ENCODE results near the gene TMEM196. TPM values are rescaled to one million over a fixed set of nuclear protein-coding genes. Genes with fewer than 3 reads are reported as not detected.

Gene TMEM196
- total RNA-seq, 4 donors from 2014 or later: 3.4 TPM; not detected in 3

- H3K36me3 ChIP-seq: no peaks in the 10 kb centered on the region
- DNase-seq: no peak
- no peaks in the 10 kb centered on the region for H3K9me3 ChIP-seq
- H3K27me3 ChIP-seq: no peaks in the 10 kb centered on the region
- WGBS, 2 donors (ENCODE audit: low coverage in 1 of 2): 50 to 59% methylated on average over 1 of the region's 1 CpG
- in situ Hi-C loops (cut with MboI; ENCODE audit: low pct_ligation_motif_present in 1 of 4, low pct_unique_long_range_greater_than_20kb in 1 of 4, low sequenced_read_pairs in 3 of 4): no loop called here
- TF ChIP-seq POLR2AphosphoS5 (IDR thresholded peaks at IDR 0.05) (no peak), EP300 (IDR thresholded peaks at IDR 0.05; ENCODE audit: low read depth) (no peak), CTCF (IDR thresholded peaks at IDR 0.05) (no peak), POLR2A (IDR thresholded peaks at IDR 0.05) (no peak)
- no peaks in the 10 kb centered on the region for H3K4me1 ChIP-seq
- H3K27ac ChIP-seq: no peak overlapping the region
- H3K4me3 ChIP-seq: no peak overlapping the region
- intact Hi-C loops (cut with DNase I; ENCODE audit: low total_unique reads): no loop called here
Measured at GRCh38 chr7:19811386-19811785, 38.0 kb upstream of the TMEM196 start.

GRCh38 chr7:19798986-19799385 lies 25.6 kb upstream of the TMEM196 start:
- WGBS, 2 donors (ENCODE audit: low coverage in 1 of 2): 46 to 58% methylated on average over 3 of the region's 3 CpGs
- TF ChIP-seq CTCF (IDR thresholded peaks at IDR 0.05): no peak
- no peak for TF ChIP-seq POLR2AphosphoS5 (IDR thresholded peaks at IDR 0.05)
- no peak for TF ChIP-seq EP300 (IDR thresholded peaks at IDR 0.05; ENCODE audit: low read depth)

GRCh38 chr7:19783541-19783940 lies 10.1 kb upstream of the TMEM196 start:
- TF ChIP-seq CTCF (IDR thresholded peaks at IDR 0.05): no peak
- TF ChIP-seq EP300 (IDR thresholded peaks at IDR 0.05; ENCODE audit: low read depth): no peak
- TF ChIP-seq POLR2A (IDR thresholded peaks at IDR 0.05): no peak
- no peak for TF ChIP-seq POLR2AphosphoS5 (IDR thresholded peaks at IDR 0.05)
- peaks cover 0 to 10% of the 10 kb centered on the region in 2 donors for H3K9me3 ChIP-seq
- H3K27ac ChIP-seq: no peak overlapping the region
- H3K27me3 ChIP-seq: no peaks in the 10 kb centered on the region
- no peak for DNase-seq
- in situ Hi-C loops (cut with MboI; ENCODE audit: low pct_ligation_motif_present in 1 of 4, low pct_unique_long_range_greater_than_20kb in 1 of 4, low sequenced_read_pairs in 3 of 4): no loop called here
- no peaks in the 10 kb centered on the region for H3K4me1 ChIP-seq
- no peak overlapping the region for H3K4me3 ChIP-seq
- intact Hi-C loops (cut with DNase I; ENCODE audit: low total_unique reads): no loop called here
- H3K36me3 ChIP-seq: no peaks in the 10 kb centered on the region

More at GRCh38 chr7:19798986-19799385, 25.6 kb upstream of the TMEM196 start:
- Histone ChIP-seq H3K27ac (no peak overlapping the region), H3K27me3 (no peaks in the 10 kb centered on the region), H3K4me1 (no peaks in the 10 kb centered on the region), H3K36me3 (no peaks in the 10 kb centered on the region), H3K9me3 (no peaks in the 10 kb centered on the region), H3K4me3 (no peak overlapping the region)
- intact Hi-C loops (cut with DNase I; ENCODE audit: low total_unique reads) (no loop called here), in situ Hi-C loops (cut with MboI; ENCODE audit: low pct_ligation_motif_present in 1 of 4, low pct_unique_long_range_greater_than_20kb in 1 of 4, low sequenced_read_pairs in 3 of 4) (no loop called here)
- DNase-seq: no peak

GRCh38 chr7:19776981-19777380 lies 3.6 kb upstream of the TMEM196 start:
- intact Hi-C loops (cut with DNase I; ENCODE audit: low total_unique reads) (no loop called here), in situ Hi-C loops (cut with MboI; ENCODE audit: low pct_ligation_motif_present in 1 of 4, low pct_unique_long_range_greater_than_20kb in 1 of 4, low sequenced_read_pairs in 3 of 4) (no loop called here)
- Histone ChIP-seq H3K4me3 (no peak overlapping the region), H3K4me1 (peaks cover 0 to 14% (median 8%) of the 10 kb centered on the region in 4 donors), H3K9me3 (no peaks in the 10 kb centered on the region), H3K36me3 (no peaks in the 10 kb centered on the region), H3K27ac (no peak overlapping the region), H3K27me3 (peaks cover 31% of the 10 kb centered on the region)
- DNase-seq: no peak
- WGBS, 2 donors (ENCODE audit: low coverage in 1 of 2): 17 to 62% methylated on average over 1 to 4 of the region's 4 CpGs
- no peak for TF ChIP-seq CTCF (IDR thresholded peaks at IDR 0.05)
- no peak for TF ChIP-seq POLR2A (IDR thresholded peaks at IDR 0.05)
- TF ChIP-seq EP300 (IDR thresholded peaks at IDR 0.05; ENCODE audit: low read depth): no peak
- no peak for TF ChIP-seq POLR2AphosphoS5 (IDR thresholded peaks at IDR 0.05)

Data from transverse colon (tissue), 4 donors.